AG10803 (cell line): ENCODE data around the gene CNOT9.
"Not testable (repeated sequence)": the region's sequence is repeated elsewhere in the genome, so short reads cannot be mapped to it uniquely, and the experiment has no call there.

ENCODE experiments used
- DNase-seq: peaks from one replicate; pipeline ENCODE4 v3.0.0; 2010; ENCODE audit warnings: low read depth
- H3K4me3 ChIP-seq: 2 replicates; pipeline ENCODE4 v1.5.1; 2011; ENCODE audit warnings: mild to moderate bottlenecking, low read length, control low read depth
- CTCF ChIP-seq: conservative IDR thresholded peaks from 2 replicates; pipeline ENCODE4 v1.5.1; 2011; ENCODE audit warnings: mild to moderate bottlenecking, low read length, control low read depth, inconsistent platforms

CNOT9 gene, protein sequence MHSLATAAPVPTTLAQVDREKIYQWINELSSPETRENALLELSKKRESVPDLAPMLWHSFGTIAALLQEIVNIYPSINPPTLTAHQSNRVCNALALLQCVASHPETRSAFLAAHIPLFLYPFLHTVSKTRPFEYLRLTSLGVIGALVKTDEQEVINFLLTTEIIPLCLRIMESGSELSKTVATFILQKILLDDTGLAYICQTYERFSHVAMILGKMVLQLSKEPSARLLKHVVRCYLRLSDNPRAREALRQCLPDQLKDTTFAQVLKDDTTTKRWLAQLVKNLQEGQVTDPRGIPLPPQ

GRCh38 chr2:218568190-218569037 is at the start of gene CNOT9, which contains the start of gene USP37:
TSS of gene CNOT9 (plus strand) at chr2:218568839. CDS start at chr2:218568955, 116 bp downstream.
TSS of gene USP37 (minus strand) at chr2:218568351. CDS start at chr2:218558653, 9,698 bp downstream.
- H3K4me3 ChIP-seq: peak within 1 kb of the TSS; percentile 82
- no peak for TF ChIP-seq CTCF
- peak; percentile 97 for DNase-seq

DNA sequence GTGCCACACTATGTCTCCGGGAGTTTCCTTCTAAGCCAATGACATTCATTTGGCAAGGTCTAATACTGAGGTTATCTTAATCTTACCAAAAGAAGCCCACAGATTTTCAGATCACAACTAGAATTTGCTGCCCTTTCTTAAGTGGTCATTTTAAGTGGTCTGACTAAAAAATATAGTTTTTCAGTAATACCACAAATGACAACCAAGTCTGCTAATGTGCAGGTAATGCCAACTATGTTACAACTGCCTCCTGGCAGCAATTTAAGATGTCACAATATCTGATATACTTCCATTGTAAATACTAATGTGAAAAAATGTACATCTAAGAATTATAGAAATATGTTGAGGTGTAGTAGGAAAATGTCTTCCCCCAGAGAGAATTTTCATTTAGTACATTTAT is 49.8 kb upstream of the CNOT9 start:
- no peak for TF ChIP-seq CTCF
- no peak overlapping the region for H3K4me3 ChIP-seq
- DNase-seq: peak; percentile 20

DNA sequence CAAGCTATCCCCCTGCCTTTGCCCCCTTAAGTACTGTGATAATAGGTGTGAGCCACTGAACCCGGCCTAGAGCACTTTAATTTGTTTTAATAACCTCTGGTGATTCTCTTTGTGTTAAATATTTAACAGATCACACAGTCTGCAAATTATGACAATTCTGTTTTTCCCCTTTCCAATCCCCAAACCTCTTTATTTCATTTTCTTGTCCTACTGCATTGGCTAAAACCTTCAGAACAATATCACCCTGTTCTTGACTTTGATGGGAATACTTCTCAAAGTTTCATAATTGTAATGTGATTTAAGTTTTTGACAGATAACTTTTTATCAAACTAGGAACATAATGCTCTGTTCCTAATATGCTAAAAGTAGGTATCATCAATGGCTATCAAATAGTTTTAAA is 45.0 kb upstream of the CNOT9 start:
- TF ChIP-seq CTCF: no peak

GRCh38 chr2:218528409-218528808 is 40.2 kb upstream of the CNOT9 start:
- DNase-seq, H3K4me3 ChIP-seq: not testable (repeated sequence)

More for the DNA sequence above, 45.0 kb upstream of the CNOT9 start:
- no peak for DNase-seq
- no peak overlapping the region for H3K4me3 ChIP-seq

- TF ChIP-seq CTCF: no peak
- DNase-seq: no peak
- H3K4me3 ChIP-seq: no peak overlapping the region
Measured at GRCh38 chr2:218529990-218530389, 38.6 kb upstream of the CNOT9 start.

DNA sequence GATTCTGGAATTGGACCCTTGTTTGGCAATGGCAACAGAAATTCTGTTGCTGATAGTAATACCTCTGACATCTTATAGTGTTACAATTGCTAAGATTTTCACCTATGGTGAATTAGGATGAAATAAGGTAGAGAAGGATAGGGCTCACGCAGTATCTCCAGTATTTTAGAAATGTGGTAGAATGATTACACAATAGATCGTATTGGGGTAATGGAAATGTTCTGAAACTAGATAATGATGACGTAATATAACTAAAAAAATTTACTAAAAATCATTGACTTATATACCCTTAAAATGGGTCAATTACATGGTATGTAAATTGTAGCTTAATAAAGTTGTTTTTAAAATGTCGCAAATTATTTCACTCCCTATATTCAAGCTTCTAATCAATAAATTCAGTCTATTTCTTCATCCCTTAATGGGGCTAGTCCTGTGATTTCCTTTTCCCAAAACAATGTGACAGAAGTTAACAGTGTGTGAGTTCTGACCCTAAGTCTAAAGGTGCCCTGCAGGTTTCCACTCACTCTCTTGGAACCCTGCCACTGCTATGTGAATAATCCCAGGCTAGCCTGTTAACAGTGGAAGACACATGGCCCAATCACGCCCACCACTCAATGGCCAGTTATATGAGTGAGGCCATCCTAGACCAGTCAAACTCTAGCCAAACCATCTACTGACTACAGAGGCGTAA is 31.7 kb upstream of the CNOT9 start:
- H3K4me3 ChIP-seq: no peak overlapping the region
- no peak for DNase-seq
- no peak for TF ChIP-seq CTCF

DNA sequence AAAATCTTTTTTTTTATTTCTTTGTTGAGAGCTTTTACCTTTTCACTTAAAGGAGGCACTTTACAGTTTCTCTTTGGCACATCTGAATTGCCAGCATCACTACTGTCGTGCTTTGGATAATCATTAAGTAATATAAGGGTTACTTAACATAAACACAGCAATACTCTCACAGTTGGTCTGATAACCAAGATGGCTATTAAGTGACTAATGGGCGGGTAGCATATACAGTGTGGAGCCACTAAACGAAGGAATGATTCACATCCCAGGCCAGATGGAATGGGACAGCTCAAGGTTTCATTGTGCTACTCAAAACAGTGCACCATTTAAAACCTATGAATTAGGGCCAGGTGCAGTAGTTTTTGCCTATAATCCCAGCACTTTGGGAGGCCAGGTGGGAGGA is 28.6 kb upstream of the CNOT9 start:
- TF ChIP-seq CTCF: no peak
- DNase-seq: no peak
- H3K4me3 ChIP-seq: no peak overlapping the region
